ENCODE results near the gene USP34.
"Not testable (repeated sequence)": the region's sequence is repeated elsewhere in the genome, so short reads cannot be mapped to it uniquely, and the experiment has no call there.

Gene USP34

GRCh38 chr2:61235716-61236115 is 235.2 kb downstream of the USP34 start:
- no peak for DNase-seq

DNA sequence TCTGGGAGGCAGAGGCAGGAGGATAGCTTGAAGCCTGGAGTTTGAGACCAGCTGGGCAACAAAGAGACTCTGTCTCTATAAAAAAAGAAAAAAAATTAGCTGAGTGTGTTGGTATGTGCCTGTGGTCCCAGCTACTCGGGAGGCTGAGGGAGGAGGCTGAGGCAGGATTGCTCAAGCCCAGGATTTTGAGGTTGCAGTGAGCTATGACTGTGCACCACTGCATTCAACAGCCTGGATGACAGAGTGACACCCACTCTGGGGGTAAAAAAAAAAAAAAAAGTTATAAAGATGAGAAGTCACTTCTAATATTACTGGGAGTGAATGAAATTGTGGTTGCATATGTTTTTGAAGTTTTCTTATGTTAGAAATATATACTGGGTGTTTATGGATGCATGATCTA is 237.3 kb downstream of the USP34 start:
- DNase-seq, result no peak

DNA sequence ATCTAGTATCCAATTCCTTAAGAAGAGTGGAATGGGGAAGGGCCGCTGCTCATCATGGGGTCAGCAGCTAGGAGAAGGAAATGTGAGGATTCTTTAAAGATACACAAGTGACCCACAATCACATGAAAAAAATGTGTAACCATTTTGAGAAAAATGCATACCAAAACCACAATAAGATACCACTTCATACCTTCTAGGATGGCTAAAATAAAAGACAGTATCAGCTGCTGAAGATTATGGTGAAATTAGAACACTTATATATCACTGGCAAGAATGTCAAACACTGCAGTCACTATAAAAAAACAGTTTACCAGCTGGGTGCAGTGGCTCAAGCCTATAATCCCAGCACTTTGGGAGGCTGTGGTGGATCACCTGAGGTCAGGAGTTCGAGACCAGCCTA is 241.0 kb downstream of the USP34 start:
- DNase-seq, result no peak

DNA sequence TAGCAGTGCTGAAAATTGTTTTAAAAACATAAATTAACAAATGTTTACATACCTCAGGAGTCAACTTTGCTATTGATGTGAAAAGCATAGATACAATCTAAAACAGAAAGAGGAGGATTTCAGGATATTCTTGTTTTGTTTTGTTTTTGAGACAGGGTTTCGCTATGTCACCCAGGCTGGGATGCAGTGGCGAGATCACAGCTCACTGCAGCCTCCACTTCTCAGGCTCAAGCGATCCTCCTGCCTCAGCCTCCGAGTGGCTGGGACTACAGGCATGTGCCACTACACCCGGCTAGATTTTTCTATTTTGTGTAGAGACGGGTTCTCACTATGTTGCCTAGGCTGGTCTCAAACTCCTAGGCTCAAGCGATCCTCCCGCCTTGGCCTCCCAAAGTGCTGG is 248.3 kb downstream of the USP34 start:
- no peak for DNase-seq

DNA sequence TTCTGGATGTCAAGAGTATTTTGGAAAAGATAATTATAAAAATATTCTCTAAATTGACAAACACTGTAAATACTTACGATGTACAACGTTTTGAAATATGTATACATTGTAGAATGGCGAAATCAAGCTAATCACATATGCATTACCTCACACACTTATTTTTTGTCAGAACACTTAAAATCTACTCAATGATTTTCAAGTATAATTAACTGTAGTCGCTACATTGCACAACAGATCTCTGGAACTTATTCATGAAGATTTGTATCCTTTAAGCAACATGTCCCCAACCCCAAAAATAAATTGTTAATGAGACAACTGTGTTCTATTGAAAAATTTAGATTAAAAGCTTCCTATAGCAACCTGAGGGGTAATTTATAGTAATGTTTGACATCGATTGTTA is 249.1 kb downstream of the USP34 start:
- DNase-seq, result no peak

DNA sequence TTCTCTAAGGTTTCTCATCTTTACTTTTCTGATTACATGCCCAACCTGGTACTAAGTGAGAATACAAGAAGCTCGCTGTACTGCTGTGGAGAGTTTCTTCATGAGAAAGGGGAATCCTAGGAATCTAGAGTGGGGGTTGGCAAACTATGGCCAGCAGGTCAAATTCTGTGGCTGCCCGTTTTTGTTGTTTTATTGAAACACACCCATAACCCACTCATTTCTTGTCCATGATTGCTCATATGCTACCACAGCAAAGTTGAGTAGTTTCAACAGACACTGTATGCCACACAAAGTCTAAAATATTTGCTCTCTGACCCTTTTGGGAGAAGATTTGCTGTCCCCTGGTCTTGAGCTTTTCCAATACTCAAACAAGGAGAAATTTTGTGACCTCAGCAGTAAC is 250.1 kb downstream of the USP34 start:
- DNase-seq, result no peak

- no peak for DNase-seq
Observed at GRCh38 chr2:61218817-61219170, 252.1 kb downstream of the USP34 start.

- DNase-seq, result no peak
Observed at GRCh38 chr2:61218076-61218816, 252.6 kb downstream of the USP34 start.

GRCh38 chr2:61214171-61214570 is 256.7 kb downstream of the USP34 start:
- no peak for DNase-seq

GRCh38 chr2:61210332-61210981 is 260.4 kb downstream of the USP34 start:
- no peak for DNase-seq

DNA sequence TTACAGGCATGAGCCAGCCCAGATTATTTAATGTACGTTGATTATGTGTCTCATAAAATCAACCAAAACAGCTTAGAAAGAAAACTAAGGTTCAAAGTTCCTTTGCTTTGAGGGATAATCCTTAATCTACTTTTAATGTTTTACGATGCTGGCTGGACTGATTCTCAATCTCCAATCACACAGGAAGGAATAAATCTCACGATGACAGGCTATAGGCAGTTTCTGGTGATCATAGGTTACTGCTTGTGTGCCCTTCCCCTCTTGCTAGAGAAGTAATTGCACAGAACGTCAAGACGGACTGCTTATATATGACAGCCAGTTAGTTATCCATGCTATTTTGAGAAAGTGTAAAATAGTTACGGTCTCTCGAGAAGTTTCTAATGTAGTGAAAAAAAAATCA is 265.8 kb downstream of the USP34 start:
- no peak for DNase-seq

- DNase-seq, result no peak
Observed at GRCh38 chr2:61196671-61197070, 274.2 kb downstream of the USP34 start.

- not testable (repeated sequence) for DNase-seq
Observed at GRCh38 chr2:61194646-61195045, 276.2 kb downstream of the USP34 start.

DNA sequence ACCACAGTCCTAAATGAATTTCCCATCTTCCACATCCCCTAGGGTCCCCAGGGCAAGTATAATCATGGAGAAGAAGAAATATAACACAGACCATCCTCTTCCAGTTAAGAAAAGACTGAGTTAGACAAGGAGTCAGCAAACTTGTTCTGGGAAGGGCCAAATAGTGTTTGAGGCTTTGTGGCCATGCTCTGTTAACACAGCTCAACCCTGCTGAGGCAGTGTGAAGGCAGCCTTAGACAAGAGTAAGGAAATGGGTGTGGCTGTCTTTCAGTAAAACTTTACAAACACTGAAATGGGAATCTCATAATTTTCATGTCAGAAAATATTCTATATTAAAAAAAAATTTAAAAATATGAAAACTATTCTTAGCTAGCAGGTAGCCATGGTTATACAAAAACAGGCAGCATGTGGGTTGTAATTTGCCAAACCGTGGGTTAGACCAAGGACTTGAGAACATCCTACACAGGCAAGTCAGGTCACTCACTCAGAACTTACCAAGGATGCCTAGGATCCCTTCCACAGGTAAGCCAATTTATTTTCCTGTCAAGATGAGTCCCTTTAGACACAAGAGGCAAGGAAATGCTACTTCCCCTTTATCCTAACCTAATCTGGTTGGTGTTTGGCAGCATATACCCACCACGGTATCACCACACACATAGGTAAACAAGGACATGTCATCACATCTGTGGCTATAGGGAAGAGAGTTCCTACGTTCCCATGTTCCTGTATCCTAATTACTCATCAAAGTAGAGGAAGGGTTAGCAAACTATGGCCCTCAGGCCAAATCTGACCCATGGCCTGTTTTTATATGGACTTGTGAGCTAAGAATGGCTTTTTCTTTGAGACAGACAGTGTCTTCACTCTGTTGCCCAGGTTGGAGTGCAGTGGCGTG is 277.0 kb downstream of the USP34 start:
- no peak for DNase-seq

- no peak for DNase-seq
Observed at GRCh38 chr2:61187085-61187484, 283.8 kb downstream of the USP34 start.

- DNase-seq, result no peak
Observed at GRCh38 chr2:61185231-61185728, 285.6 kb downstream of the USP34 start.

DNA sequence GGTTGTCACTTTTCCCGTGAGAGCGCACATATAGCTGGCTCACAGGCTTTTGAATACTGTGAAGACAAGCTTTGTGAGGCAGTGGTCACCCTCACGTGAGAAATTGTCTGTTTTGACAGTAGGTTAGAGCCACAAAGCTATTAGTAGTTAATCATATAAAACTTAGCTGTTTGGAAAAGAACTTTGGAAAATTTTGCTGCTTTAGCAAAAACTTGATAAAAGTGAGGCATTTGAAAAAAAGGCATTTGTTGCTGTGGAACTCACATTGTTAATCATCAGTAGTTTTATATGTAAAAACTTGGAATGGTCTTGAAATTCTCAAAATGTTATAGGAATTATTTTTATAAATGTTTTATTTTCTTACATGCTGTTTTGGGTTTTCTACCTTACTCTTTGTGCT is 286.6 kb downstream of the USP34 start:
- no peak for DNase-seq

DNA sequence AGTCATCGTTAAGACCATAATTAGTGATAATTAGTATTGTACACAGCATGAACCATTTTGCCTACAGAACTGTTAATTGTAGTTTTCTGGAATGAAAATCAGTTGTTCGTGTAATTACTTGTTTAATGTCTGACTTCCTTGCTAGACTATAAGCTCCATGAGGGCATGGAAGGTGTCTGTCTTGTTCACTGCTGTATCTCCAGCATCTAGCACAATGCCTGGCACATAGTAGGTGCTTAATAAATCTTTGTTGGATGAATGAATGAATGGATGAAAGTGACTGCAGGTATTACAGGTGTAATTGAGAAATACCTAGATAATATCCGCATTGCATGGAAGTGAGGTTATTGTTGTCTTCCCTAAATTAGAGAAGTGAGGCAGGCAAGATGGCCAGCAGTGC is 287.1 kb downstream of the USP34 start:
- no peak for DNase-seq

DNA sequence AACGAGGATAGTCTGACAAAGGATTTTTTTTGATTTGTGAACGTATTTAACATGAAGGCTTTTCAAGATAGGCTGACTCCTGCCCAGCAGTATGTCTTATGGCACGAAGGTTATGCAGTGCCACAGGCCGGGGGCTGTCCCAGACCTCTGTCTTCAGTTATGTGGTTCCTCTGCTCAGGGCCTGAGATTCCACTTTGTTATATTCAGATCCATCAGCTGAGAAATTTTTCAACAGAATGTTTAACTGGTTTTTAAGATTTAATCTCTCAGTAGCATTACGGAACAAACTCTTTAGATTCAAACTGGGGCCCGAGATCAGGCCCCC is 288.9 kb downstream of the USP34 start:
- no peak for DNase-seq

DNA sequence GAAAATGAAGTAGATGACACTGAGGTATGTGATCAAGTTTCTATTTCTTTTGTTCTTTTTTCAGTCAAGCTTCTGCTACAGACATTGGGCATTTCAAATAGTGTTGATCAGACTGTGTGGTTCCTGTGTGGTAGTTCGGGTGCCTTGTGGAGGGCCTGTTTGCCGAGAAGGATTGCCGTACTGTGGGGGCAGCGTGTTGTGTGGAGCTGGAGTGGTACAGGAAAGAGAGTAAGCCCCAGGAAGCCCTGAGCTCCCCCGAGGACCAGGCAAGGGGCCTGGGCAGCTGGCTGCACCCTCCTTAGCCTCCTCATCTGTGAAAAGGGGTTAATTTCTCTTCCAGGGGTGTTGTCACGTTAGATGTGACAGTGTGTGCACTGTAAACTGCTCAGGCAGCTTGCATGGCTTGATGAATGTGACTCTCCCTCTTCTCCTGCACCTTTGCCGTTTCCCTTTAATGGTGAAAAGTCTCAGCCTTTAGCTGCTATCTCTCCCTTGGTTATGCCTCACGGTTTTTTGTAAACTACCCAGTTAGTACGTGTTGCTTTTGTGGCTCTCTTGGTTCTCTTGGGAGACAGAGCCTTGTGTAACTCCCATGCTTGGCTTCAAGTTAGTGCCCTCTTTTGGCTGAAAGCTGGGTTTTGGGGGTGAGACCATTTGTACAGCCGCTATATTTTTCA is 289.4 kb downstream of the USP34 start:
- DNase-seq, result no peak

- no peak for DNase-seq
Observed at GRCh38 chr2:61180686-61181085, 290.2 kb downstream of the USP34 start.

DNA sequence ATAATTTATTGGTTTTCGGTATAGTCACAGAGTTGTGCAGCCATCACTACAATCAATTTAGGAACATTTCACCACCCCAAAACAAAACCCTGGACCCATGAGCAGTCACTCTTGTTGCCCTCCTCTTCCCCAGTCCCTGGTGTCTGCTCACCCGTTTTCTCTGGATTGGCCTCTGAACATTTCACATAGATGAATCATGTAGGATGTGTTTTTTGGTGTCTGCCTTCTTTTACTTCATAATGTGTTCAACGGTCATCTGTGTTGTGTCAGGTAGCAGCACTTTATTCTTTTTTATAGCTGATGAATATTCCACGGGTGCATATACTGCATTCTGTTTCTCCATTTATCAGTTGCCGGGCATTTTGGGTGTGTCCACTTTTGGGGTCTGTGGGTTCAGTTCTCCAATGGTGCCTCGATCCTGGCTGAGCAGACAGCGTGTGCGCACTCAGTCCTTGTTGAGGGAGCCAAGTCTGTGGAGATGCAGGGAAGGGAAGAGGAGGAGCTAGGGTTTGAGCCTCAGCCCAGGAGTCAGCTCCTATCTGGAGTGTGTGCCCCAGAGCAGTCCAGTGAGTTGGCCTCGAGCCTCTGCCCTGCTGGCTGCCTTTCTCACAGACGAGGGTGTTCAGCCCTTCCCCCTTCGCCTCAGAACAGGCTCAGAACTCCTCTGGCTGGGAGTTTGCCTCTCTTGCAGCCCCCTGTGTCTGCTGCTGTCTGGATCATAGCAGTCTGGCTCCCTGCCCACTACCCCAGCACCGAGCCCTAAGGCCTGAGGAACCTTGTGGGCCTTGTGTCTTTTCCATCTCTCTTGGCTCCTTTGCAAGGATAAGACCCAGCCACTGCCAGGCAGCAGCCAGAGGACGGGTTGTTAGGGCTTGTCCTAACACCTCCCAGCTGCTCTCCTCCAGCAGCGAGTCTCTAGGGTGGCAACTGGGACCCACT is 290.9 kb downstream of the USP34 start:
- DNase-seq, result no peak

Measured in DMS79 (cell line).